Measurements from ENCODE around the gene NOS1.

The NOS1 gene

DNA sequence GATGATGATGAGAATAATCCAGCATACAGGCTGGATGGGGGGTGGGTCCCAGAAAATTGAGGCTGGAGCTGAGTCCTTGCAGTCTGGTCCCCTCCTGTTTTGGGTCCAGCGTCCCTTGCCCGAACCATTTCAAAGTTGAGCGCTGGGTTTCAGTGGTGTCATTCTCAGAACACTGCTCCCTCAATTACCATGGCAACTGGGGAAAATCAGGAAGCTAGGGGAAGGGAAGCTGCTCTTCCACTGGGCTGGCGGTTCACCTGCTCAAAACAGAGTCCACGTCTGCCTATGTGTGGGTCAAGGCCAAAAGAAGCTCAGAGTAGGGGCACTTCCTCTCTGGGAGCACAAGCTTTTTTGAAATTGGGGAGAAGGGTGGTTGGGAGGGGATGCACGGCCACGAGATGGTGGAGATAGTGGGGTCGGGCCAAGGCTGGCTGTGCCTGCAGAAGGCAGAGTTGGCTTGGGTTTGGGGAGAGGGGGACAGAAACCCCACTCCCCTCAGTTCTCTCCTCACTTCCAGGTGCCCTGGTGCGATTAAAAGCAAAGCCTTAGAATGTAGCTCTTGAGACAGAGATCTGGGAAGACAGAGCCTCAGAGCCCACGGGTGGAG, 1.7 kb upstream of the NOS1 start:
- DNase-seq = no peak

DNA sequence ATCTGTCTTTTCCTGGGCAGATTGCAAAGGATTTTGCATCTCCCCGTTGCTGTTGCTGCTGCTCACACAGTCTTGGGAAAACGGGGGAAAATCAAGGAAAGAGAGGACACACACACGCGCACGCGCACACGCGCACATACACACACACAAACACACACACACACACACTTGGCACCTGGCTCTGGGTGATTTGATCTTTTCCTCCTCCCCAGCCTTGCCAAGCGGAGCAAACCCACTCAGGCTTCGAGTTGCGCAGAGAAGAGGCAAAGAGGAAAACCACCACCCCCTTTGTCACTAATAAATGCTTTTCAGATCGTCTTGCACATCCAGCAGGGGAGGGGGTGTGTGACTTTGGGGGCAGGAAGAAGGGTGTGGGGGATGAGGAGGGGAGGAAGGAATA, 965 bp upstream of the NOS1 start:
- no peak for DNase-seq

DNA sequence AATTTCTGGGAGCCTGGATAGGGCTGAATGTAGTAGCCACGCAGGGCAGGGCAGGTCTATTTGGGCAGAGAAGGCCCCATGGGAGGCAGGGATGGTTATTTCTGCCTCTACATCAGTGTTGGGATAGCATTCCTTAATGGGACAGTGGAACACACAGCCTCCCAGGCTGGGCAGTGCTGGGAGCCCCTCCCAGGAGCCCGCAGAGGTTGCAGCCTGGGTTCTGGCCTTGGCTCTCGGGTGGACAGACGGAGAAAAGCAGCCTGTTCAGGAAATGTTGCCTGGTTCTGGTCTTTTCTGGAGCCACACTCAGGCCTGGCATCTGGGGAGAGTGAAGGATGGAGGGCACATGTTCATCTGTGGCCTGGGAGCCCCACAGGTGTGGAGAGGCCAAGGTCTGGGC, 479 bp upstream of the NOS1 start:
- no peak for DNase-seq

DNA sequence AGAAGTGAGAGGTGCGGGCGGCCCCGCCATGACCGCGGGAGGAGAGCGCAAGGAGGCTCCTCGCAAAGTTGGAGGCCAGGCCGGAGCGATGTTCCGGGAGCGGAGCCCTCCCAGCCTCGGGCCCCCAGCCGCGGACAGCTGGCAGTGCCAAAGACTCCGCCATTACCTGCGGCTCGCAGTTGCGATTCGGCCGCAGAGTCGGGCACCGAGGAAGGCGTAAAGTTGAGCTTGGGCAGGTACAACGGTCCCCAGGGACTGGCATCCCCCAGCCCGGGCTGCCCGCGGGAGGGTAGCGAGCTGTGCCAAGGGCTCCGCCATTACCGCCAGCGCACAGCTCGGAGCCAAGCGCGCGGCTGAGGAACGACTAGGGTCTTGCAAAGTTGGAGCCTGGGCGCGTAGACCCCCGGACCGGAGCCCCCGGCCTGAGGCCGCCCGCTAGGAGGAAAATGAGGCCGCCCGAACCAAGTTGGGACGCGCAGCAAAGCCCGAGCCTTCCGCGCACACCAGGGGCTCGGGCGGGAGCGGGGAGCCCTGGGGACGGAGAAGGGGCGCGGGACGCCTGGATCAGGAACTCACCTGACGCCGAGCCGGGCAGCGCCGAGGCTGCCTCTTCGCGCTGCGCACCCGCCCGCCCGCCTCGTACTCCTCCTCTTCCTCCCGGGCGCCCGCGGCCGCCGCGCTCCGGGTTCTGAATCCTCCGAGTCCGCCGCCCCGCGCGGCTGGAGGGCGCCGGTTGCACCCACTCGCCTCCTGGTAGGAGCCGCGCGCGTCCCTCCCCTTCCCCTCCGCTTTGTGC, 677 bp downstream of the NOS1 start:
- no peak for DNase-seq

DNA sequence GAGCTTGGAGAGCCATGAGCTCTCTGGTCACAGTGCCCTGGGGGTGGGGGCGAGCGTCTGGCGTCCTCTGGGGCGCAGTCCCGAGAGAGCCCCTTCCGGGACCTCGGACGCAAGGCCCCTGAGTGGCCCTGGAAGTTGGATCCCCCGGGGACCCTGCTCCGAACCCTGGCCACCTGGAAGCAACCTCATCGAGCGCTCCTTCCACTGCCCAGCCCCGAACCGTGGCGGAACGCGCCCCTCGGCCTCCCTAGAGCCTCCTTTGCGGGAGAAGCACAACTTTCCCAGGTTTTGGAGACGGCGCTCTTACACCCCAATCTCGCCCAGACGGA, 1.2 kb downstream of the NOS1 start:
- DNase-seq = no peak

DNA sequence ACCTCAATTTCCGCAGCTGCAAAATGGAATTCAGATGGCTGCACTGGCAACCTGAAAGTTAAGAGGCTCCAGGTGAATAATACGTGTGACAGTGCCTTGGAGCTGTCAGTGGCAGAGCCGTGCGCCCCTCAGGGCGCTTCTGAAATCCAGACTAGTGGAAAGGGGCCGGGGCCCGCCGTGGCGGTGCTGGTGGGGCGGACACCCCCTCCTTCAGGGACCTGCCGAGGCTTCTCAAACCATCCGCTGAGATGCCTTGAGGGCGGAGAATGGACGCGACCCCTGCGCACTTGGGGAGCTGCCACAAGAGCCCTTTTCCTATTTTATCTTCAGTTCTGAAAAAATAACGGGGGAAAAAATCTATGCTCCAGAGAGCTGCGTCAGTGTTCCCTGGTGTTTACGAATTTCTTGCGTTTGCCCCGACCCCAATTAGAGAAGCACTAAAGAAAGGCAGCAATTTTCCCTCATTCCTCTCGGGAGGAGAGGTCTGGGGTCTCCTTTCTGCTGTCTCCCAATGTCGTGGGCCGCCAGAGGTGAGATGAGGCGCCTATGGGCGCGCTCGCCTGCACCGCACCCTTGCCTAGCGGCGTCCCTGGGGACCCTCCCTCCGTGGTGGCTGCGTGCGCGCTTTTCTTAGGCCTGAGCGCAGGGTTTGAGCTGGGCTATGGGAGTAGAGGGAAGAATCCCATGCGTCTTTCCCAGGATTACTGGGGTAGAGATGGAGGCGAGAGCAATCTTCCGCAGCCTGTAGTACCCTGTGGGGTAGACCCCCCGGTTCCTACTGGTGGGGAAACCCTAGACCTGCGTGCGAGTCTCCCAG, 2.2 kb downstream of the NOS1 start:
- DNase-seq = no peak

DNA sequence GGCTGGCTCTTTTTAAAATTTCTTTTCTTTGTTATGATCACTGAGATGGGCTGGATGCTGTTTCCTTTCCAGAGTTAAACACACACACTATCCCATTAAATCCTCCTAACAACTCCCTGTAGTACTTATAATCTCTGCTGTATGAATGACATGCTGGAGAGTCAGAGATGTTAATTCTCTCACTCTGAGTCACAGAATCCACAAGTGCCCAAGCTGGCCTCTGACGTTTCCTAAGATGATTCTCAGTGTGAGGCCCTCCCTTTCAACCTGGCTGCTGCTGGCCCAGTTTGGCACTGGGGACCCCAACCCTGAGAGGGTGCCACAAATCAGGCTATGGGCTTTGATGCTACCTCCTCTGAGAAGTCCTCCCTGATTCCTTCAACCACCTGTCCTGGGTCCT, 5.4 kb downstream of the NOS1 start:
- no peak for DNase-seq

DNA sequence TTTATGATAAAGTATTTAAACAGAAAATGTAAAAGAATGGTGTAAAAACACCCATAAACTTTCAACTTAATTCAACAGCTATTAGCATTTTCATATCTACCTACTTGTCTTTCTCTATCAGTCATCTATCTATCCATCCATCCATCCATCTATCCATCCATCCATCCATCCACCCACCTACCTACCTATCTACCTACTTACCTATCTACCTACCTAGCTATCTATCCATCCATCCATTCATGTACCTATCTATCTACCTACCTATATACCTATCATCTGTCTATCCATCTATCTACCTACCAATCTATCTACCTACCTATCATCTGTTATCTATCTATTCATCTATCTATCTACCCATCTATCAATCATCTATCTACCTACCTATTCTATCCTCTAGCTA, 8.5 kb downstream of the NOS1 start:
- DNase-seq = no peak

DNA sequence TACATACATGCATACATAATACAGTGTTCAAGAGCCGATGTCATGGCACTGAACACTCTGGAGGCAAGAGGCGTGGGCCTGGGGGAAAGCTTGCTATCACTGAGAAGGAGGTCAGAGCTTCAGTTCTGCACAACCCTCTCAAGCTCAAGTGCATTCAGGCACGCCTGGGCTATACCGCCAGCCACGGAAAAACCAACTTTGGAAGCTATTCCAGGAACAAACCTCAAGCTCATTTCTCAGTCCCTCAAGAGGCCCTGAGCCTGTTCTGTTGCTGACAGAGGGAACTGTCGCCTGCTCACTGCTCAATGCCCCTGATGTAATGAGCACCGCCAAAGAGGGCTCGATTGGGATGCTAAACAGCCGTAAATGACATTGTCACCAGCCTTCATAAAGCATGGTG, 9.2 kb downstream of the NOS1 start:
- DNase-seq = no peak

DNA sequence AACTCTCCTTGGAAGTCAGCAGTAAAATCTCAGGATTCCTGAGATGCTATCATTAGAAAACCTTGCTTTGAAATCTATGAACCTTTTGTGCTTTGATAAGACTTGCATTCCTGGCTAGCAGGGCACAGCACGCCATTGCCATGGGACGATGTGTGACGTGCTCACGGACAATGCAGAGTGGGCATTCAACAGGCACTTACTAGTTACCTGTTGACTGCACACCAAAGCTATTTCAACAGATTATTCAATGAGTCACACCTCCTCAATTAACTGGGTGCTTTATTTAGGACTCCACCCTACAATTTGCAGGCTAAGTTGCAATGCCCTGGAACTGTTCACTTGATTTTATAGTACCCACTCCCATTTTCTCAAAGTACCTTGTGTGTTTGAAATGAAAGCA, 11.3 kb downstream of the NOS1 start:
- no peak for DNase-seq

DNA sequence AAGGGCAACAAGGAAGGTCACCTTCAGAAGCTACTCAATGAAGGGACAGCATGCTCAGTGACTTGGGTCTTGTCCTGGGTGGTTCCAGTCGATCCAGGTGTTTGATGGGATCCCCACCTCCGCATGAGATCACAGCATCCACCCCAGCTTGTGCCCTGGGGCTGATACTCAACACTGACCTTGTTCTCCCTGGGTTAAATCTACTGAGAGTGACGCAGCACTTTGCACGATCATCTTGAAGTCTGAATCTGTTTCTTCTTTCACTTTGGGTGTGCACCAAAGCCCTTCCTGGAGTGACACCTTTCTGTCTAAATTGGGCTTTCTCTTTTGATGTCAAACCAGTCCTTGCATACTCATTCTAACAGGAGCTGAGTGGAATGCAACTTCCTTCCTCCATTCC, 13.8 kb downstream of the NOS1 start:
- DNase-seq = no peak

DNA sequence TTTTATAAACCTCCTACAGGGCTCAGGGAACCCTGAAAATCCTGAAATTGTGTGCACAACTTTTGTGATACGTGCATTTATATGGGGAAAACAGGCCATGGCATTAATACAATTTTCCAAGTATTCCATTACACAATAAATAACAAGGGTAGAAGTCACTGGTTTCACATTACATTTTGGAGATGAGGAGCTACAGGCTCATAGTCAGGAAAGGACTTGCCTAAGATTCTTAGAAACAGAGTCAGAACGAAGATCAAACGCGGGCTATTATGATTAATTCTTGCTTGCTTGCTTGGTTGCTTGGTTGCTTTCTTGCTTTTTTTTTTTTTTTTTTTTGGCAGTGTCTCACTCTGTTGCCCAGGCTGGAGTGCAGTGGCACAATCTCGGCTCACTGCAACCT, 16.7 kb downstream of the NOS1 start:
- DNase-seq = no peak

DNA sequence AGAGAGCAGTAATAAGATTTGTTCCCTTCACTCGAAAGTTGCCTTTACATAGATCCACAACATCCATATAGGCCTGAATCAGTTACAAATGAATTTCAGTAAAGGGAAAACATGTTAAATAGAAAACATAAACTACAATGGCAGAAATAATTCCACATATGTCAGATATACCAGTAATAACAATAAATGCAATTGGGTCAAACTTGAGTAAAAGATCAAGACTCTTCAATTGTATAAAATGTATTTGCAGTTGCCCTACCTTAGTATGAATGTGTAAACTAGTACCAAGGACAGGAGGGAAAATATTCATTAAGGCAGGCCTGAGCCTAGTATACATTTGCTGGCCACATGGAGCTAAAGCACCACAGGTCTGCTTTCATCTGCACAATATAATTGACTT, 17.6 kb downstream of the NOS1 start:
- no peak for DNase-seq

DNA sequence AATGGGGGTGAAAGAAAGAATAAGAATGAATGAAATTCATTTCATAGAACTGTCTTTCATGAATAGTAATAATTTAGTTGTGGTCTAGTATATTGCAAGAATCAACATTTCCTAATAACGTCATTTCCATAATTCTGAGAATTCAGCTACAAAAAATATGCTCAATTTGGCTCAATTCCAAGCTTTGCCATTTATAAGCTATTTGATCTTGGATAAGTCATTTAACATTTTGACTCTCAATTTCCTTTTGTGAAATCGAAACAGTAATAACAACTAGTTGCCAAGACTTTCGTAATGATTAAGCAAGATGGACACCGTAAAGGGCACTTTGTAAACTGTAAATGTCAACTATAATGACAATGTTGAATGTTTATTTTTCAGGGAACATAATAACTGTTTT, 18.1 kb downstream of the NOS1 start:
- no peak for DNase-seq

DNA sequence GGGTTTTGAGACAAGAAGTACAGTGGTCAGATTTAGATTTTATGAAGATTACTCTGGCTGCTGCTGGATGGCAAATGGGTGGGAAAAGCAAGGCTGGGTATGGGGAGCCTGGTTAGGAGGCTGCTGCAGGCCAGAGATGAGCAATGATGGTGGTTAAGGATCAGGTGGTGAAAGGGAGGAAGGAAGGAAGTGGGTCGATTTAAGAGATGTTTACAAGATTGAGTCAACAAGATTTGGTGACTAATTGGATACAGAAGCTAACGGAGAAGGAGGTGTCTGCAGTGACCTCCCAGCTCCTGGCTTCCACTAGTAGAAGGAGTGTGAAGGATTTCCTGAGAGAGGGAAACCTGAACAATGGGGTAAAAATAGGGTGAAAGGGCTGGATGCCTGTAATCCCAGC, 18.7 kb downstream of the NOS1 start:
- DNase-seq = no peak

DNA sequence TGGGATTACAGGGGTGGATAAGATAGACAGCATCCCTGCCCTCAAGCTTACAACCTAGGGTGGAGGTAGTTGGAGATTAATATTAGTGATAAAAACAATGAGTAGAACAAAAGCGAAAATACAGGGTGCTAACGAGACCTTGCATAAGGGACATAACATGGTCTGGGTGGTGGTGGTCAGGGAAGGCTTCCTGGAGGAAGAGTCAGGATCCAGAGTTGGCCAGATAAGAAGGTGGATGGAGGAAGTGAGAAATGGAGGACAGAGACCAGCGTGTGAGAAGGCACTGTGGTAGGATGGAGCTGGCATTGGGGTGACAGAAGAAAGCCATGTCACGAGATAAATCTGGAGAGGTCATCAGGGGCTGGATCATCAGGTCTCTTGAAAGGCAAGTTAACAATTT, 19.2 kb downstream of the NOS1 start:
- DNase-seq = no peak

DNA sequence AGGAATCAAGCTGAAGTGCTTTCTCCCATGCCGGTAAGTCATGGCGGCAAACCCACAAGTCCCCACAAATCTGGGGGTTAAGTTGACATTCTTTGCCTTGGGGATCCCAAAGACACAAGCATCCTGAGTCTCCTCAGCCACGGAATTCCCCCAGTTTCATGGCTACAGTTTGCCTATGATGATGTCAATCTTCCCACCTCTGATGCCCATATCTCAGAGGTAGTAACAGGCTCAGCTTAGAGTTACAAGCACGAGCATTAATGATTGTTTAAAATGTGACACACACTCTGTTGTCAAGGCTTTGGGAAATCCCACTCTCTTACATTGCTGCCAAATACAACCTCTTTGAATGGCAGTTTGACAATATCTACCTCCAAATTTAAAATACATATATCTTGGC, 22.3 kb downstream of the NOS1 start:
- no peak for DNase-seq

DNA sequence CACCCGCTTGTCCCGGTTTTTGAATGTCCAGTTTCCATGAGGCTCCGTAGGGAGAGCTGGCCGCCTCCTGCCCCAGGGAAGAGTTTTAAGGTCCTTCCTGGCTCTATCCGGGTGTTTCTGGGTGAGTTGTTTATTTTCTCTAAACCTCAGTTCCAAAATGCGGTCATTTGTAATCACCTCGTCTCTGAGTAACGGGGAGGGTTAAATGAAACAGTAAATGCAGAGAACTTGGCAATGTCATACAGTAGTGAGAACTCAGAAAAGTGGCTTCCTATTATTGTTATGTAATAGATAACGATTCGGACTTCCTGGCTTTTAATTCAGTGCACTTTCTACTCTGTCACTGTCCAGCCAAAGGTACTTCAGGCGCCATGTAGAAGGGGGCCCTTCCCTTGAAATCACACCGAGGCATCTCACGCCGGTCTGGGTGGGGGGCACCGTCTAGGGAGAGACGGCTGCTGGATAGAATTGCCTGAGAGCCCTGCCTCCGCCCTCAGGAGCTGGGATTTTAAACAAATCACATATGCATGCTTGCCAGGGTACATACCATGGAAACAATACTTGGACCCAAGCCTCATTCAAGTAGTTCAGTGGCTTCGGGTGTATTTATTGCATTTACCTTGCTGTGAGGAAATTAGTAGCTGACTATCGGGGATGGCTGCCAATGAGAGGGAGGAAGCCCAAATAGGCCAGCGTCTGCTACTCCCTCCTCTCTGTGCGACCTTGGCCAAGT, 26.4 kb downstream of the NOS1 start:
- no peak for DNase-seq

DNA sequence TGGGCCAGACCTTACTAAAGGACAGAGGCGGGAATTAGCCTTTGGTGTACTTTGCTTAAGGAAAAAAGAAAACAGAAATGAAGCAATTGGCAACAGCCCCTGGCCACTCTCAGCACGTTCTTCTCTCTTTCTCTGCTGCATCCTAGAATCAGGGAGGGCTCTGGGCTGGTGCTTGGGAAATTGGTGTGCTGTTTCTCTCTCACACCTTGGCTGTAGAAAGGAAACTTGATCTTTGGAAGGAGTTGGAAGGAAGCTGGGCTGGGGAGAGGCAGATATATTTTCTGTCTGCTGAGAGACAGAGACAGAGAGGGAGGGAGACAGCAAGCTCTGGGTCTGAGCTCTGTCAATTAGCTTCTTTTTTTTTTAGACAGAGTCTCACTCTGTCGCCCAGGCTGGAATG, 27.4 kb downstream of the NOS1 start:
- no peak for DNase-seq

DNA sequence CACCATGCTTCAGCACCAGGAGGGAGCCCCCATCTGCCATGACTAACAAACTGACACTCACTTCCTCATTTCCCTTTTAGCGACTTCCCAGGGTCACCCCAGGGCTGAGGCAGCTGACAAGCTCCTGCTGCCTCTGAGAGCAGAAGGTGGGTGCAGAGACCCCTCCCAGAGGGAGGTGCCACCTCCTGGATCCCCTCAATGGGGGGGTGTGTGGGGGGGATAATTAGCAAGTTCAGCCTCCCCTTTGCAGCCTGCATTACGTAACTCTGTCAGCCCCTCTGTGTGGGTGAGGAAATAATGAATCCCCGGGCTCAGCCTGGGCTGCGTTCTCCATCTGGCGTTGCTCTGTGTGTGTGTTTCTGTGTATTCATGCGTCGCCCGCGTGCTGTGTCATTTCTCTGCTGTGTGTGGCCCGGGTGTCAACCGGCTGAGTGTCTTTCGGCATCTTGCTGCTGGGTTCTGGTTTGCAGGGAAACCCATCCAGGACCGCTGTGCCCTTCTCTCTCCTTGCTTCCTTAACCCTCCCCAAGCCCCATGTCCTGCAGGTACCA, 28.0 kb downstream of the NOS1 start:
- peak; percentile 41 to 45 for DNase-seq

DNA sequence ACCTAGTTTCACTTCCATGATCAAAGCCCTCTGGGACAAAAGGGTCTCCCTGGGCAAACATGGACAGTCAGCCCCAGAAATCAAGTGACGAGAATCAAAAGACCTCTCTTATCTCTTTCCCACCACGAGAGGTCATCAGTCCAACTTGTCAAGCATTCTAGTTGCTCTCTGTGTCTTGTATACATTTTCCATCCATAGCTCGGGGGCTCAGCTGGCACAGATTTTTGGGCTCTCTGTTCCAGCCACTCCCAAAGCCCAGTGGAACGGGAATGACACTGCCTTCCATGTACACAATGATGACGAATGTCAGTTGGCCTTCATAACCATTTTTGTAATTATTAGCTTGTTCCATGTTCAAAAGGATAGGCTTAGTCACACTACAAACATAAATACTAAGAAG, 29.7 kb downstream of the NOS1 start:
- no peak for DNase-seq

DNA sequence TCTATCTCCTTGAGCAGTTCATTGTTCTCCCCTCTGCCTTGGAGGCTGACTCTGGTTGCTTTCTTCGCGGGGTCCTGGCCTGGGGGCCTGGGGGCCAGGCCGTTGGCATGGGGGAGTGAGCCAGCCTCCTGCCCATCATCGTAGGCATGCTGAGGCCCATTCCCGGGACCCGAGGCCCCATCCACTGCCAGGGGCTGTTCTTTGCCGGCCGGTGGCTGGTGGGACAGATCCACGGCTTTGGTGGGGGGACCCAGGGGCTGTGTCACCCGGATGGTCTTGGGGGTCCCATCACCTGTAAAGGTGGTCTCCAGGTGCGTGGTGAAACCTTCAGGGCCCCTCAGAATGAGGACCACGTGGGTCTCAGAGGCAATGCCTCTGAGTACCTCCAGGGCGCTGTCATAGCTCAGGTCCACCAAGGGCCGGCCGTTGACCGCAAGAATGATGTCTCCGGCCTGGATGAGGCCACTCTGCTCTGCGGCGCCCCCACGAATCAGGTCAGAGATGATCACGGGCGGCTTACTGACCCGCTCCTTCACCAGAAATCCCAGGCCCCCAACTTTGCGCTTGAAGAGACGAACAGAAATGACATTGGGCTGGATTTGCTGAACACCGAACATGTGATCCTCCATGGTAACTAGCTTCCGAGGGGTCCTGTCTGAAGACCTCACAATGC, 30.8 kb downstream of the NOS1 start:
- no peak for DNase-seq

DNA sequence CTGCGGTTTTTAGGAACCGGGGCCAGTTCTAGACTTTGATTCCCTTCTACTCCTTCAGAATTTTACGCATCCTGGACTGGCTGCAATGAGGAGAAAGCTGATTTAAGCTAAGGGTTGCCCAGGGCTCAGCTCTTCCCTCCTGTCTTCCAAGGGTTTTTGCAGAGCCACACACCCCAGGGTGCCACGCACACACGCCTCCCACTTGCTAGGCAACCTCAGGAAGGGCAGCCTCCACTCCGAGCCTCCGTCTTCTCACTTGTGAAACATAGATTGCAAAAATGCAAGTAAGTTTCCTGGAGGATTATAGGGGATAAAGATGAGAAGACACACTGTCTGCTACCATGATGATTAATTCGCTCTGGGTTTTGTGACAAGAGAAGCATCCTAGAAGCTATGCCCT, 31.7 kb downstream of the NOS1 start:
- DNase-seq = no peak

Data from AML-193 (cell line).